HG03103 (cell line): ENCODE measurements around the gene TBC1D5.
"Not testable (repeated sequence)": the region's sequence is repeated elsewhere in the genome, so short reads cannot be mapped to it uniquely, and the experiment has no call there.

ENCODE experiments used
- ATAC-seq: cut with Tn5 transposase; IDR thresholded peaks from one replicate; pipeline ENCODE4 v1.9.1; 2021; ENCODE audit warnings: low read depth; ENCODE audit not compliant: unreplicated experiment

The TBC1D5 gene, protein sequence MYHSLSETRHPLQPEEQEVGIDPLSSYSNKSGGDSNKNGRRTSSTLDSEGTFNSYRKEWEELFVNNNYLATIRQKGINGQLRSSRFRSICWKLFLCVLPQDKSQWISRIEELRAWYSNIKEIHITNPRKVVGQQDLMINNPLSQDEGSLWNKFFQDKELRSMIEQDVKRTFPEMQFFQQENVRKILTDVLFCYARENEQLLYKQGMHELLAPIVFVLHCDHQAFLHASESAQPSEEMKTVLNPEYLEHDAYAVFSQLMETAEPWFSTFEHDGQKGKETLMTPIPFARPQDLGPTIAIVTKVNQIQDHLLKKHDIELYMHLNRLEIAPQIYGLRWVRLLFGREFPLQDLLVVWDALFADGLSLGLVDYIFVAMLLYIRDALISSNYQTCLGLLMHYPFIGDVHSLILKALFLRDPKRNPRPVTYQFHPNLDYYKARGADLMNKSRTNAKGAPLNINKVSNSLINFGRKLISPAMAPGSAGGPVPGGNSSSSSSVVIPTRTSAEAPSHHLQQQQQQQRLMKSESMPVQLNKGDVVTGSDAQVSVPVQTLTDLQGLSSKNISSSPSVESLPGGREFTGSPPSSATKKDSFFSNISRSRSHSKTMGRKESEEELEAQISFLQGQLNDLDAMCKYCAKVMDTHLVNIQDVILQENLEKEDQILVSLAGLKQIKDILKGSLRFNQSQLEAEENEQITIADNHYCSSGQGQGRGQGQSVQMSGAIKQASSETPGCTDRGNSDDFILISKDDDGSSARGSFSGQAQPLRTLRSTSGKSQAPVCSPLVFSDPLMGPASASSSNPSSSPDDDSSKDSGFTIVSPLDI

DNA sequence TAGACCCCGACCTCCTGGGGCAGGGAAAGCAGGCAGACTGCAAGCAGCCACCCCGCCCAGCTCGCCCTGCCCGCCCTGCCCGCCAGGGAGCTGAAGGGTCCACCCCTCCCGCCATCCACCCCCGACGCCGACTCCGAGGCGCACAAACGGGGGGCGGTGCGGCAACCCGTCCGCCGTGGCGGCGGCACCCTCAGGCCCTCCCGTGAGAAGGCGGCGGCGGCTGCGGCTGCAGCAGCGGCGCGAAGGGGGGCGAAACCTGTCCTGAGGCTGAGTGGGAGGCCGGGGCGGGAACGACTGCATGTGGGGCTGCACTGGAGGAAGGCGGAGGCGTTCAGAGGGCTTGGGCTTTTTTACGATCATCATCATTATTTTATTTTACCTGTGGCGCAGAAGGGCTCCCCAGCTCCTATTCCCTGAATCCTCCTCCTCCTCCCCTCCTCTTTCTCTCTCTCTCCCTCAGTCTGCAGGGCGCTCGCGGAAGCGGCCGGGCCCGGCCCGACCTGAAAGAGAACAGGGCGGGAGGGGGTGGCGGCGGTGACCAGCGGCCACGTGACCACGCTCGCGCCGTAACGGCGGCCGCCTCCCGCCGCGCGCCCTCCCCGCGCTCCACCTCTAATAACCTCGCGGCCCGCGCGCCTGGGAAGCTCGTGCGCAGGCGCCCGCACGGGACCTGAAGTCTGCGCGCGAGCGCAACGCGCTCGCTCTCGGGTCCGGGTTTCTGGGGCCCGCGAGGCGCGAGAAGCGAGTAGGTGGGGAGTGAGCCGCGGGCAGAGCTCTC is at the start of gene TBC1D5:
Gene TBC1D5 (minus strand): TSS at position 530 of the 778 bp plus-strand sequence. CDS start 234,061 bp downstream, outside the sequence.
- ATAC-seq, result peak; percentile 71

DNA sequence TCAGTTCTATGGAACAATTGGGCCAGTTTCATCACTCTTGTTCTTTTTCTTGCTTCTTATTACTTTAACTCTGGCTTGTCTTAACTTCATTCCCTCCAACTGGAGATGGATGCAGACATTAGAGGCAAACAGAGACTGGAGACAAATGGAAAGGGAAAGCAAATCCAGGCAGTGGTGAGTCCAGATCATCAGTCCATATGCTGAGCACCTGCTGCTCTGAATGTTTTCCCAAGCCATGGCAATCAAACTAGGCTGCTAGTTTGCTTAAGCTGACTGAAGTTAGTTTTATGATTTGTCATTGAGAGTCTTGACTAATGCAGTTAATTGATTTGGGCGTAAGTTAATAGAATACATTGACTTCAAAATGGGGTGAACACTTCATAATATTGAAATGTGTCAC is 41.0 kb upstream of the TBC1D5 start:
- ATAC-seq, result no peak

DNA sequence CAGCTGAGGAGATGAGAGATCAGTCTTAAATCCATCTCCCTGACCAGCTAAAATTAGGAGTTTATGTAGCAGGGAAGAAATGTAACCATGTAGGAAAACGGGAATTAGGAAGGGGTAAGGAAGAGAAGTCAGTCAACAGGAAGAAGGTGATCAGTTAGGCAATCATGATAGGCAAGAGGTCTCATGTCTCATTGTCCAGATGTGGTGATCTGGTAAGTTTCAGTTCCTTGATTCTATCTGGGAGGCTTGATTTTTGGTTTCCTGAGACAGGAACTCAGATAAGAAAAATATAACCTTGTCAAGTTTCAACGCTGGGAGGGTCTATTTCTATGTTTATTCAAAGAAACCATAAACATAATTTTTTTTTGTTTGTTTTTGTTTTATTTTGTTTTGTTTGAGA is 40.3 kb upstream of the TBC1D5 start:
- ATAC-seq, result no peak

DNA sequence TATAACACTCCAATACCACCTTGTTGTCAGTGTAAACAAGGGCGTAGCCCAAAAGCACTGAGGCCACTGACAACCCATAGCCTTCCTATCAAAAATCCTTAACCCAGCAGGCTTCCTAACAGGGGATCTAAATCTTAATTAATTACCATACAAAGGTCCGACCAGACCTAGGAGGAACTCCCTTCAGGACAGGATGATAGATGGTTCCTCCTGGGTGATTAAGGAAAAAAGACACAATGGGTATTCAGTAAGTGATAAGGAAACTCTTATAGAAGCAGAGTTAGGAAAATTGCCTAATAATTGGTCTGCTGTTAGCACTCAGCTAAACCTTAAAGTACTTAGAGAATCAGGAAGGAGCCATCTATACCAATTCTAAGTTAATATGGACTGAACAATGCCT is 37.9 kb upstream of the TBC1D5 start:
- ATAC-seq, result not testable (repeated sequence)

DNA sequence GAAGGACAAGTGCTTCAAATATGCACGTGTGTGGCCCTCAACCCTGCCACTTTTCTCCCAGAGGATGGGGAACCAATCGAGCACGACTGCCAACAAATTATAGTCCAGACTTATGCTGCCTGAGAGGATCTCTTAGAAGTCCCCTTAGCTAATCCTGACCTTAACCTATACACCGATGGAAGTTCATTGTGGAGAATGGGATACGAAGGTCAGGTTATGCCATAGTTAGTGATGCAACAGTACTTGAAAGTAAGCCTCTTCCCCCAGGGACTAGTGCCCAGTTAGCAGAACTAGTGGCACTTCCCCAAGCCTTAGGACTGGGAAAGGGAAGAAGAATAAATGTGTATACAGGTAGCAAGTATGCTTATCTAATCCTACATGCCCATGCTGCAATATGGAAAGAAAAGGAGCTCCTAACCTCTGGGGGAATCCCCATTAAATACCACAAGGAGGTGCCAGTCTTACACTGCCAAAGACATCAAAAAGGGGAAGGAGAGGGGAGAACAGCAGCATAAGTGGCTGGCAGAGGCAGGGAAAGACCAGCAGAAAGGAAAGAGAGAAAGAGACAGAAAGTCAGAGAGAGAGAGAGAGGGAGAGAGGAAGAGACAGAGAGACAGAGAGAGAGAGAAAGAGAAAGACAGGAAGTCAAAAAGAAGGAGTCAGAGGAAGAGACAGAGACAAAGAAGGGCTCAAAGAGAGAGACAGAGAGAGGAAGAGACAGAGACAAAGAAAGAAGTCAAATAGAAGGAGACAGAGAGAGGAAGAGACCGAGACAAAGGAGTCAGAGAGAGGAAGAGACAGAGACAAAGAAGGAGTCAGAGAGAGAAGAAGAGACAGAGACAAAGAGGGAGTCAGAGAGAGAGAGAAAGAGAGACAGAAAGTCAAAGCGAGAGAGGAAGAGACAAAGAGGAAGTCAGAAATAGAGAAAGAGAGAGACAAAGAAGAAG is 37.1 kb upstream of the TBC1D5 start:
- not testable (repeated sequence) for ATAC-seq

DNA sequence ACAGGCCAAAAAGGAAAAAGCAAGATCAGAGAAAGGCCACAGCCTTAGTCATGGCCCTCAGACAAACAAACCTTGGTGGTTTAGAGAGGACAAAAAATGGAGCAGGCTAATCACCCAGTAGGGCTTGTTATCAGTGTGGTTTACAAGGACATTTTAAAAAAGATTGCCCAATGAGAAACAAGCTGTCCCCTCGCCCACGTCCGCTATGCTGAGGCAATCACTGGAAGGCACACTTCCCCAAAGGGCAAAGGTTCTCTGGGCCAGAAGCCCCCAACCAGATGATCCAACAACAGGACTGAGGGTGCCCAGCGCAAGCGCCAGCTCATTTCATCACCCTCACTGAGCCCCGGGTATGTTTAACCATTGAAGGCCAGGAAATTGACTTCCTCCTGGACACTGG is 34.9 kb upstream of the TBC1D5 start:
- ATAC-seq, result not testable (repeated sequence)

DNA sequence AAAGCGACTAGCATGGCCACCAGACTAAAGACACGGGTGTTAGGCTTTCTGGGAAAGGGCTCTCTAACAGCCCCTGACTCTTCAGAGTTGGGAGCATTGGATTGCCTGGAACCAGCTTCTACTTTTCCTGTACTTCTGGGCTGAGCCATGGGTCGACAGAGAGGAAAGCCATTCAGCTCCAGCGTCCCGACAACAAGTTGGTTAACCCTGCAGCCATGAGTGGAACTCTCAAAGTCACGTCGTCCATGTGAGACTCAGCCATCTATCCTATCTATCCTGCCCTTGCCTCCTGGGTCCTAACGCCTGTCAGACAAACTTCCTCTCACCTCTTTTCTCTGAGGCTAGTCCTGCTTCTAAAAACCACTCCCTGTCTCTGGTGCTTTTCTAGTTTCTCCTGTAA is 32.6 kb upstream of the TBC1D5 start:
- no peak for ATAC-seq

DNA sequence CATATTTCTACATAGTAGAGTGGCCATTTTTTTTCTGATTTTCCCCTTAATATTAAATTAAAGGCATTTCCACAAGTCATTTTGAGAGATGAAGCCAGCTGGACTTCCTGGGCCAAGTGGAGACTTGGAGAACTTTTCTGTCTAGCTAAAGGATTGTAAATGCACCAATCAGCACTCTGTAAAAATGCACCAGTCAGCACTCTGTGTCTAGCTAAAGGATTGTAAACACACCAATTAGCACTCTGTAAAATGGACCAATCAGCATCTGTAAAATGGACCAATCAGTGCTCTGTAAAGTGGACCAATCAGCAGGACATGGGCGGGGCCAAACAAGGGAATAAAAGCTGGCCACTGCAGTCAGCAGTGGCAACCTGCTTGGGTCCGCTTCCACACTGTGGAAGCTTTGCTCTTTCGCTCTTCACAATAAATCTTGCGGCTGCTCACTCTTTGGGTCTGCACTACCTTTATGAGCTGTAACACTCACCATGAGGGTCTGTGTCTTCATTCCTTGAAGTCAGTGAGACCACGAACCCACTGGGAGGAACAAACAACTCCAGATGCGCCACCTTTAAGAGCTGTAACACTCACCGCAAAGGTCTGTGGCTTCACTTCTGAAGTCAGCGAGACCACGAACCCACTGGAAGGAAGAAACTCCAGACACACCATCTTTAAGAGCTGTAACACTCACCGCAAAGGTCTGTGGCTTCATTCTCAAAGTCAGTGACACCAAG is 31.9 kb upstream of the TBC1D5 start:
- ATAC-seq, result not testable (repeated sequence)

DNA sequence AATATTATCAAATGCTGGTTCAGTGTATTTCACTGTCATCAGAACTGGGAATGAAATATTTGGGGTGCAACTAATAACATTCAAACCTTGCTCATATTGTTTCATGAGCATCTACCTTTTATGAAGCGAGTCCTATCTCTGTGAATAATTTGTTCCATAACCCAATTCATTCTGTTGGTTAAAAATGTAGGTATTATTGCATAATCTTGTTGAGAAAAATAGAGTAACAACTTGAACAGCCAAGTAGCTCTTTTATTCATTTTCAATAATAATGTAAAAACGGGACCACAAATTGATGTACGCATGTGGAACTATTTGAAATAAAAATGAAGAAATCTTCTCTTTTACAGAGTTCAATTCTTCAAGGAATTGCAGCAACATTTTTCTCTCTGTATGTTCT is 30.1 kb upstream of the TBC1D5 start:
- ATAC-seq, result no peak

DNA sequence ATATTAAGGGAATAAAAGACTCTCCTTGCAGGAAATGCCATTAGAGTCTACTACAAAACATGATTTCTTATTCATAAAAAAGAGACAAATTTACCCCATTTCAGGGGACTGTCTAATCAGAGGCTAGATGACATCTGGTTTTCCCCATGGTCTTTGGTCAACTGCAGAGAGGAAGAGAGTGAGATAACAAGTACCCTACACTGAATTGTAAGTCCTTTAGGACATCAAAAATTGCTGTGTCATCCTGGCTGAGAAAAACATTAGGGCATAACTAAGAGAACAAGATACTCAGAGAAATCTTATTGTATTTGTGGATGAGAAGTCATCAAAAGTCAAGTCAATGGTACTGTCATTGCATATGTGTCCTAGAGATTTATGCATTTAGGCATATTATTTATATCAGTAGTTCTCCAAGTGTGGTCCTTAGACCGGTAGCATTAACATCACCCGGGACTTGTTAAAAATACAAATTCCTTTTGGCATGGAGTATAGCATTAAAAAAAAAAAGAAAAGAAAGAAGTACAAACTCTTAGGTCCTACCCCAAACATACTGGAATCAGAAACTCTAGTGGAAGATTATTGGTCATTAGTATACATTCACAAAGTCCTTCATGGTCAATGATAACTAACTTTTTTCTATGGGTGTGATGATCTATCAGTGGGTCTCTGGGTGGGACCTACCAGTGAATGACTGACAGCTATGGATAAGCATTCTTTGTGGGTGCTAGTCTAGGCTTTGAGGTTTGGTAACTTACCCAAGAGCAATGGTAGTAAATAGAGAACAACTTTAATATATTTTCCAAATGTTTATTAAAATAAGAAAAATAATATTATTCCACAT is 29.0 kb upstream of the TBC1D5 start:
- ATAC-seq, result no peak

DNA sequence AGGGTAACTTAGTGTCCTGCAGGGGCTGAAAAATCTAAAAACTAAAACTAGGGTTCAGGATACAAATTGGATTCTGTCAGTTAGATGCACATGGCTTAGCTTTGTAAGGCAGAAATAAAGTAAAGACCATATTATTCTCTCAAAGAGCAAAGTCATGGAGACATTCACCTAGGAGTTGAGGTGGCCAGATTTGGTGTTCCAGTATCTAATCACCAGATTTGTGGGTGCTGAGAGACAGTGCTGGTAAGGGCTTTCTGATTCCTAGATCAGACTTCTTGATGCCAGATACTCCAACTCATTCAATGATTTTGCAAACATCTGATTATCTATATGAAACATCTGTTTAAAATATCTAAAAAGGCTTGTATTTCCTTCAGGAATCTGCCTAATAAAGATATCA is 28.3 kb upstream of the TBC1D5 start:
- no peak for ATAC-seq

DNA sequence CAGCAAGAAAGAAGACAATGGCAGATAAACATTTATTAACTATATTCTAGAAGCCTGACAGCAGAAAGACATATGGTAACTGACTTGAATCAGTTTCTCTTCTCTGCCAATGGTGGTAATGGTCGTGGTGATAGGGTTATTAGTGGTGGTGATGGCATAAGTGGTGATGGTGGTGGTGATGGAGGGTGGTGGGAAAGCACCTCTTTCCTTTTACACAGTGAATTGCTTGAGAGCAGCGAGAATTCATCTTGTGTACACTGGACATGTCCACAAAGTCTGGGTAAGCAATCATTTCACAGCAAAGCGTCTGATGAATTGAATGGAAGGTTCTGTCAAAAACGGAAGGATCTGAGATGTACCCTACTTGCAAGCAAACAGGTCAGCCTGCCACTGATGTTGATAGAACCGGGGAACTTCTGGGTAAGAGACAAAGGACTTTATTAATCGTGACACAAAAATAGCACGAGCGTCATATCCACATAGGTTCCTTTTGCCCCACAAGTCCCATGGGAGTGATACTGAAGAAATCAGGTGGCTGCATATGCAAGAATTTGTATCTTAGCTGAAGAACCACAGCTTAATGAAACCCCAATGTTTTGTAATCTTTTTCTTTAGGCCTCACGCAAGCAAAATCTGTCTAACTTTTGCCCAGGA is 23.5 kb upstream of the TBC1D5 start:
- peak; percentile 79 for ATAC-seq

DNA sequence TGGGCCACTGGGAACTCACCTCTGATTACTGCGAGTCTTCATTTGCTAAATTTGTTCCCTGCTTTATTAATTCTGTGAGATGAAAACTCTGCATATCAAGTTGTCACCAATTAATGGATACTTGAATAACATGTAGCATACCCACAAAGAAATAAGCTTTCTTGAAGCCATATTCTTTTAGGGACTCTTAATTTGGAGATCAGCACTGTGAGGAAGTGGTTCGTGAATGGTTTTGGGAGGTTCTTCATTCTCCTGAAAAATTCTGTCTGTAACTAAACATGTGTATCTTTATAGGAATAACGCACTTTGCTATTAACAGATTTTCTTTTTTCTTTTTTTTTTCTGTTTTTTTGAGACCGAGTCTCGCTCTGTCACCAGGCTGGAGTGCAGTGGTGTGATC is 19.1 kb upstream of the TBC1D5 start:
- ATAC-seq, result no peak

DNA sequence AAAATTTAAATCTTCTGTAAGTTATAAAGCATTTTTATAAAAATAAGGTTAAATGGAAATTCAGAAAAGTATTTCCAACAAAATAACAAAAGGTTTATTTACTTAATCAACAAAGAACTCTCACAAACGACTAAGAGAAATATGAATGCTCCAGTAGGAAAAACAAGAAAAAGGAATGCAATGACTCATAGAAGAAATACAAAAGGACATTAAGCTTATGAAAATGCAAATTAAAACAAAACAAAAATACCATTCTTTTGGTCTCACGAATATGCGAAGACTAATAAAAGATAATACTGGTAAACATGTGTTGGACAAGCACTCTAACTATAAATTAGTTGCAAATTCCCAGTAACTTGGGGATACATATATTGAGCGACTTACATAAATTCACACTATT is 17.5 kb upstream of the TBC1D5 start:
- ATAC-seq, result no peak

DNA sequence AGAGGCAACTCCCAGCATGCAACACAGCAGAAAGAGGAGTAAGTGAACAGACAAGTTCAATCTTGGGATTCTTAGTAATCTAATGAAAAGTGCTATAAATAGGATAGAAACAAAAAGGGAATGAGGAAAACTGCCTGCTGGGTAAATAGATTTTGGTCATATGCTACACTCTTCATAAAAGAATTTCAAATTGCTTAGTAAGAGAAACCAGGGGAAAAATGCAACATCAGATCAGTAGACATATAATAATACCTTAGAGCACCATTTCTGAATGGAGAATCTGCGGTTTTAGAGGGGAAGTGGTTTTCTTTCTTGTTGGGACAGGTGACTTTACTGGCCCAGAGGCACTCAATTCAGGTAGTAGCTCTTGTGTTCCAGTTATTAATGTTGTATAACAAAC is 13.4 kb upstream of the TBC1D5 start:
- ATAC-seq, result no peak

DNA sequence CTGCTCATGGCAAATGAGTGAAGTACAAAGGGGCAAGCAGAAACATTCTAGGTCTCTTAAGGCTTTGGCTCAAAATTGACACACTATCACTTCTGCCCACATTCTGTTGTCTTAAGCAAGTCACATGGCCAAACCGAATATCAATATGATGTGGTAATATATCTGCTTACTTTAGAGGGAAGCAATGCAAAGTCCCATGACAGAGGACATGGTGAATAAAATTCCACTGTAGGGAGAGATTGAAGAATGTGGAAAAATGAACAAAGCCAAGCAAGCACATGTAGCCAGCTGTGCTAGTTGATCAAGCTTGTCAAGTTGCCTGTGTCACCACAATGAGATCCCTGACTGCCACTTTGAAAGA is 11.2 kb upstream of the TBC1D5 start:
- ATAC-seq, result no peak

DNA sequence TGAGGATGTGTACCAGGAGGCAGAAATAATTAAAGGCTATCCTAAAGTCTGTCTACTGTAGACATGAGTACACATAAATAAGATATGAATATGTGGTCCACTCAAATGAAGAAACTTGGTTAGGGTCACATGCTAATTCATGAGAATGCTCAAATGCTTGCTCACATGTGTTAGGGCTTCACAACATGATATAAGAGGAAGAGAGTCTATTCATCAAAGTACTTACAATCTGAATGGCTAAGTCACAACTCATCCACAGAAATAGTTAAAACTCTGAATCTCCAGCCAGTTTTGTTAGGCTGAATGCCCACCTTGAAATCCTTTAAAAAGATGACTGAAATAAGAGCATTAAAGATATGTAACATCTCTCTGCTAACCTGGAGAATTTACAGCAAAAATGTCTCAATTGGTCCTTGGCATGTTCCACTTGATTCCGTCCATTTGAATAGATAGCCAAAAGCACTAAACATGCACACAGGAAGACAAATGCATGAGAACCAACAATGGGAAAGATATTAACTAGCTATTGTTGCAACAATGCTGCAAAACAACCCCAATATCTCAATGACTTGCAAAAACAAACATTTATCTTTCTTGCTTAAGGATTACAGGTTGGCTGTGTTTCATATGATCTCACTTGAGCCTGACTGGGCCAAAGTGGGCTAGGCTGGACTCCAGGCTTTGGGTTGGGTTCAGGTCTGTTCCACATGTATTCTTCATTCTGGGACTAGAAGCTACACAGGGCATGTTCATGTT is 10.6 kb upstream of the TBC1D5 start:
- no peak for ATAC-seq
